ENCODE results near the gene QPCTL. TPM values are rescaled to one million over a fixed set of nuclear protein-coding genes. Genes with fewer than 3 reads are reported as not detected.

The QPCTL gene
- total and polyA plus RNA-seq, 9 of the 15 experiments (the other 6 are each of a cell fraction or from before 2014, with no cell fraction given): 0.99 to 31.3 (median 12.7) TPM

DNA sequence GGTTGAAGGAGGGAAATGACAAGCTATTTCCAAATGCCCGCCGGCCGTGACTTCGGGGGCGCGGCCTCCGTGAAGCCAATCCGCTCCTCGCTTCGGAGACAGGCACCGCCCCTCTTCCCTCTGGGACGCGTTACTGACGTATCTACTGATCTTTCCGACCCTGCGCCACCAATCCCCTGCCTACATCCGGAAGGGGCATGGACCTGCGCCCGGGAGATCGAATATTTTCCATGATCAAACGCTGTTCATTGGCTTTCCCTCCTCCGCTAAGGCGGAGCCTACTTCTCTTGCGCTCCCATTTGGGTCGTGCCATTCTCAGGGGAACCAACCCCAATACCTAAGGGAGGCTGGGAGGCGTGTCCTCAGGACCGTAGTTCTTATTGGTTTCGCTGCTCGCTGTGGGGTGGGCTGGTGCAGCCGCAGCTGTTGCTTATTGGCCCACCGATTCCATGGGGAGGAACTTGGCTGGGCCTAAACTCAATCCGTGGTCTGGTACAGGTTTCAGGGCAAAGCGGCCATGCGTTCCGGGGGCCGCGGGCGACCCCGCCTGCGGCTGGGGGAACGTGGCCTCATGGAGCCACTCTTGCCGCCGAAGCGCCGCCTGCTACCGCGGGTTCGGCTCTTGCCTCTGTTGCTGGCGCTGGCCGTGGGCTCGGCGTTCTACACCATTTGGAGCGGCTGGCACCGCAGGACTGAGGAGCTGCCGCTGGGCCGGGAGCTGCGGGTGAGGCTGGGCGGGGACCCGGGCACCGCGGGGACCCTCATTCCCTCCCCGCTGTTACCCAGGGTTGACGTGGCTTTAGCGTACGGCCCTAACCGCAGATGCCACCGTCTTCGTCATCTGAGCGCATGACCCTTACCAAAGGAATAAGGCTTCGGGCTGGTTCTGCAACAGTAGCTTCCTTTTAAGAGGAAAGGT is at the start of gene QPCTL (continued):
- TF ChIP-seq ZKSCAN3 (CRISPR knock-in tag; IDR thresholded peaks at IDR 0.05): no peak
- TF ChIP-seq PKNOX1 (IDR thresholded peaks at IDR 0.05): peak; percentile 85
- TF ChIP-seq EP300 (IDR thresholded peaks at IDR 0.05; ENCODE audit: low read length): no peak
- TF ChIP-seq ZSCAN32 (CRISPR knock-in tag; IDR thresholded peaks at IDR 0.05): no peak
- no peak for TF ChIP-seq NCOA1 (IDR thresholded peaks at IDR 0.05; ENCODE audit: low read depth)
- TF ChIP-seq HNRNPLL (IDR thresholded peaks at IDR 0.05; ENCODE audit: low read depth, low read length, poor library complexity, severe bottlenecking): peak; percentile 91
- TF ChIP-seq POLR2B (IDR thresholded peaks at IDR 0.05; ENCODE audit: low read depth, partially characterized antibody): peak; percentile 60
- TF ChIP-seq, protein P1, sequence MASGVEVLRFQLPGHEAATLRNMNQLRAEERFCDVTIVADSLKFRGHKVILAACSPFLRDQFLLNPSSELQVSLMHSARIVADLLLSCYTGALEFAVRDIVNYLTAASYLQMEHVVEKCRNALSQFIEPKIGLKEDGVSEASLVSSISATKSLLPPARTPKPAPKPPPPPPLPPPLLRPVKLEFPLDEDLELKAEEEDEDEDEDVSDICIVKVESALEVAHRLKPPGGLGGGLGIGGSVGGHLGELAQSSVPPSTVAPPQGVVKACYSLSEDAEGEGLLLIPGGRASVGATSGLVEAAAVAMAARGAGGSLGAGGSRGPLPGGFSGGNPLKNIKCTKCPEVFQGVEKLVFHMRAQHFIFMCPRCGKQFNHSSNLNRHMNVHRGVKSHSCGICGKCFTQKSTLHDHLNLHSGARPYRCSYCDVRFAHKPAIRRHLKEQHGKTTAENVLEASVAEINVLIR (CRISPR knock-in tag; IDR thresholded peaks at IDR 0.05): peak; percentile 44; the same call in 1 of the 2 replicates

Measured in K562 (cell line).